Stimulated activated naive CD8-positive, alpha-beta T cell treated with anti-CD3 and anti-CD28 coated beads, Interleukin-15, Interleukin-2, amounts not matched to agents 100 U/mL and 50 U/mL, for 24 hours (primary cell): ENCODE results near the gene ACYP1.
A peak's percentile ranks its signal among the peaks of the same experiment; 100 is the strongest.
"Not testable (repeated sequence)": the region's sequence is repeated elsewhere in the genome, so short reads cannot be mapped to it uniquely, and the experiment has no call there.

Source experiments
- ATAC-seq: fragments of 150-1000 bp; cut with Tn5 transposase; one replicate; pipeline ENCODE4 v1.10.0; 2021
- DNase-seq: peaks from one replicate; pipeline ENCODE4 v3.0.0; 2021

The ACYP1 gene

GRCh38 chr14:75068294-75069120 lies 4.7 kb upstream of the ACYP1 start:
- DNase-seq (no peak), ATAC-seq (no peak)

DNA sequence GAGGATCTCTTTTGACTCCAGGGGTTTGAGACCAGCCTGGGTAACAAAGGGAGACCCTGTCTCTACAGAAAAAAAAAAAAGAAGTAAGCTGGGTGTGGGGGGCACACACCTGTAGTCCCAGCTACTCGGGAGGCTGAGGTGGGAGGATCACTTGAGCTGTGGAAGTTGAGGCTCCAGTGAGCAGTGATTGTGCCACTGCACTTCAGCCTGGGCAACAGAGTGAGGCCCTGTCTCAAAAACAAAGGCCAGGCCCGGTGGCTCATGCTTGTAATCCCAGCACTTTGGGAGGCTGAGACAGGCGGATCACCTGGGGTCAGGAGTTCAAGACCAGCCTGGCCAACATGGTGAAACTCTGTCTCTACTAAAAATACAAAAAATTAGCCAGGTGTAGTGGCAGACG lies 3.9 kb upstream of the ACYP1 start:
- DNase-seq, ATAC-seq: not testable (repeated sequence)

GRCh38 chr14:75067212-75067611 lies 3.4 kb upstream of the ACYP1 start:
- DNase-seq (no peak), ATAC-seq (no peak)

- ATAC-seq (no peak), DNase-seq (no peak)
Observed at GRCh38 chr14:75066691-75067090, 2.9 kb upstream of the ACYP1 start.

- DNase-seq (no peak), ATAC-seq (no peak)
Observed at GRCh38 chr14:75064205-75064567, 362 bp upstream of the ACYP1 start.

GRCh38 chr14:75063013-75063412 lies 811 bp downstream of the ACYP1 start:
- peak; percentile 14 for ATAC-seq

DNA sequence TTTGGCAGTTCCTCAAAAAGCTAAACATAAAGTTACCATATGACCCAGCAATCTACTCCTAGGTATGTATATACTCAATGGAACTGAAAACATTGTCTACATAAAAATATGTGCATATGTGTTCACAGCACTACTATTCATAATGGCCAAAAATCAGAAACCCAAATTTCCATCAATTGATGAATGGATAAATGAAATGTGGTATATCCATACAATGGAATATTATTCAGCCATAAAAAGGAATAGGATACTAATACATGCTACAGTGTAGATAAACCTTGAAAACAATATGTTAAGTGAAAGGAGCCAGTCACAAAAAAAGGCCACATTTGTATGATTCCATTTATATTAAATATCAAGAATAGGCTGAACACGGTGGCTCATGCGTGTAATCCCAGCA lies 3.4 kb downstream of the ACYP1 start:
- ATAC-seq: no peak

More at GRCh38 chr14:75063013-75063412, 811 bp downstream of the ACYP1 start:
- DNase-seq: no peak

GRCh38 chr14:75059642-75060041 lies 4.2 kb downstream of the ACYP1 start:
- ATAC-seq (no peak), DNase-seq (no peak)

More for the DNA sequence above, 3.4 kb downstream of the ACYP1 start:
- no peak for DNase-seq

DNA sequence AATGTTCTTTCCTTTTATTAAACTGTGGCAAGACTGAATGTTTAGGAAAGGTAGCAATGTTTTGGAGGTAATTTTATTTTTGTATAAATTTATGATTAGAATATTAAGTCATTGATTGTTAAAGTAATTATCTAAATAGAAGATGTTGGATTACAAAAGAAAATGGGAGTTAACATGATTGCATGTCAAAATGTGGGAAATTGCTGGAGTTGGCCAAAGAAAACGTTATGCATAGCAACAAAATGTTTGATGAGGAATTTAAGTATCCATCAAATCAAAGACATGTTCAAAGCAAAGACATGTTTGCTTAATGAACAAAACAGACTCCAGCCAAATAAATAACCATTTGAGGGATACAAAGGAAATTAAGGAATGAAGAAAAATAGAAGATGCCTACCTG lies 9.4 kb downstream of the ACYP1 start:
- DNase-seq (no peak), ATAC-seq (no peak)

DNA sequence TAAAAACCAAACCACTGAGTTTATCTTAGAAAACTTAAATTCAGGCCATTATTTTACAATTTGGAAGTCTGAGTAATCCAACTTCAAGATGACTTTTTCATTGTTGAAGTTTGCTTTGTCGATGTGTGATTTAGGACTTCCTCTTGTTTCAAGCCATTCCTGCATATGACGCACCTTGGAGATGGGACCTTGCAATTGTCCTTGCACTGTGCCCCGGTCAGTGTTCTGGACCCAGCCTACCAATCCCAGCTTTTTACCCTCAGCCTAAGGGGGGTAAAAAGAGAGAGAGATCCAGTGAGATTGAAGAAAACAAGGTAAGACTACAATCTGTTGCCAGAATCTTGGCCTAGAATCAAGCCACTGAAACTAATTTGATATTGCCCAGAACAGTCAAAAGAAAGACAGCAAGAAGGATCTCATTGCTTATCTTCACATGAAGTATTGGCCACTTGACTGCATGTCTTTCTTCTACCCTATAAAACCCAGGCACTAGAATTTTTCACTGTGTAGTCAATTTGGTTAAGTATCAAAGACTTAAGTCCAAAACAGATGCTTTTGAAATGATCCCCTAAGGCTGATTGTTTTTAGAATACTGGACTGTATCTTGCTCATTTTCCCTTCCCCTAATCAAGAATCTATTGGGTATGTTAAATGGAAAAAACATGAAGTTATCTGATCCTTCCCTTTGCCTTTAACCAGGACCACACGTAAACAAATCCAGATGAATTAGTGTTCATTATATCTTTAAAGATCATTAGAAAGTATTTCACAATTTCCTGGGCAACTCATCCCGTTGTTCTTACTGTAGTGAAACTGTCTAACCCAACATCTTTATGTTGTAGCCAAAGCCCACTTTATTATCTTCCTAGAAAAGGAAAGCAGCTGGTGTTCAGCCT lies 10.2 kb downstream of the ACYP1 start:
- DNase-seq: no peak

DNA sequence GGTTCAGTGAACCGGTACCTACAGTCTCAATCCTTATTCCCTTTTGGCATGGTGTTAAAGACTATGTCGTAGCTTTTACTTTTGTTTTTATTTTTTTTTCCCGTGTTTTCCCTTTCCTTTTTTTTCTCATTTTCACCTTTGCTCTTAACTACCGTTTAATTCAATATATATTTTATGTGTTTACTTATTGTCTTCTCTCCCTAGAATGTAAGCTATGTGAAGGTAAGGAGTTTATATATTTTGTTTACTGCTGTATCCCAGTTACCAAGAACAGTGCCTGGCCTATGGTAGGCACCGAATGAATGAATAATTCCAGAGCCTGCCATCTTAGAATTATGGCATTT lies 12.3 kb downstream of the ACYP1 start:
- DNase-seq (no peak), ATAC-seq (no peak)

More for the DNA sequence above, 10.2 kb downstream of the ACYP1 start:
- ATAC-seq: no peak

- DNase-seq: peak; percentile 84
- peak; percentile 52 for ATAC-seq
Observed at GRCh38 chr14:75050852-75051555, 12.8 kb downstream of the ACYP1 start, which contains the start of gene MLH3. Gene MLH3 (minus strand): TSS chr14:75051467. CDS start chr14:75049655, 1,812 bp downstream.

GRCh38 chr14:75049731-75050201 lies 14.1 kb downstream of the ACYP1 start:
- ATAC-seq: no peak

GRCh38 chr14:75049136-75049535 lies 14.7 kb downstream of the ACYP1 start:
- ATAC-seq: no peak

More at GRCh38 chr14:75049731-75050201, 14.1 kb downstream of the ACYP1 start:
- no peak for DNase-seq

GRCh38 chr14:75048101-75048500 lies 15.7 kb downstream of the ACYP1 start:
- ATAC-seq: no peak
- DNase-seq: no peak

More at GRCh38 chr14:75049136-75049535, 14.7 kb downstream of the ACYP1 start:
- DNase-seq: no peak

GRCh38 chr14:75047506-75047905 lies 16.3 kb downstream of the ACYP1 start:
- DNase-seq: no peak
- no peak for ATAC-seq

GRCh38 chr14:75046899-75047298 lies 16.9 kb downstream of the ACYP1 start:
- DNase-seq: no peak
- peak; percentile 78 for ATAC-seq

GRCh38 chr14:75046275-75046674 lies 17.5 kb downstream of the ACYP1 start:
- ATAC-seq (no peak), DNase-seq (no peak)

GRCh38 chr14:75044752-75045151 lies 19.1 kb downstream of the ACYP1 start:
- no peak for DNase-seq

DNA sequence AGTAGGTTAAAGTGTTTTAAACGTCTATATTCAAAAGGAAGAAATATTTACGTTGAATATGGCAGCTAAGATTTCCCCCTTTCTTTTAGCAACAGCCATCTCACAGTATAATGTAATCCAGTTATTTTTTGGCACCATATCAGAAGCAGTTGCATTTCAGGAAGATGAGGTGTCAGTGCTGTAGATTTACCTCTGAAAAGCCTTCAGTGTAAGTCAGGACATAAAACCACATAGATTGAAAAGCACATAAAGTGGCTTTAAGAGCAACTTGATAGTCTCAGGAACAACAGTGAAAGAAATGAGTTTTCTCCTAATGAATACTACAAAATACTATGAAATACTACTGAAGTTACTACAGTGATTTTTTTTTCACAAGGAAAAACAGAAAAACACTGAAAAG lies 19.5 kb downstream of the ACYP1 start:
- no peak for ATAC-seq
- DNase-seq: no peak

More at GRCh38 chr14:75044752-75045151, 19.1 kb downstream of the ACYP1 start:
- ATAC-seq: no peak

GRCh38 chr14:75042035-75042434 lies 21.8 kb downstream of the ACYP1 start:
- DNase-seq (no peak), ATAC-seq (no peak)

DNA sequence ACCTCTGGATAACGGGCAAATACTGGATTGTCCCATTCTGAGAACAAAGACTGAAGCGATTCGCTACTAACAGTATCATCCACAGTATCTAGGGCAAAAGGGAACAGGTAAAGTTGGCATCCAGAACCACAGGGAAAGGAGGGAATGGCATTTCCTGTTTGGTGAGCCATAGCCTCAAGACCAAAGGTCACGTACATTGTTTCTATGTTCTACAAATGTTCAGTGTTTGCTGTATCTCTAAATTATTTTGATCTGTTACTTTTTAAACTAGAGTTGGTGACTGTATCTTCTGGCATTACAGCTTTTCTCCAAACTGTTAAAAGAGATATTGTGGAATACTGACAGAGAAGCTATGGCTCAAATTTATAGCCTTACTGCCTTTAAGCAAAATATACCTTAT lies 22.2 kb downstream of the ACYP1 start:
- ATAC-seq (no peak), DNase-seq (no peak)
